Endometrial microvascular endothelial cells (primary cell): Measurements from ENCODE around the gene PADI2. TPM values are rescaled to one million over a fixed set of nuclear protein-coding genes. Genes with fewer than 3 reads are reported as not detected.

Experiments used
- total RNA-seq: library from RNA; depleted of rRNA; stranded (reverse); fragments of >200 nt; gene quantifications from one replicate; pipeline ENCODE4 v1.2.3, GENCODE V29; 2015; ENCODE audit errors: inconsistent ontology term

PADI2 gene
- total RNA-seq, 1 donor from 2014 or later, result 0.37 TPM

Other genes with a start within 250 kb of the PADI2 start
- not detected for gene RNU1-2, start 223.5 kb downstream of the PADI2 start, total RNA-seq
- 22.7 TPM for gene CROCC, start 197.5 kb downstream of the PADI2 start, total RNA-seq
- gene MFAP2, start 138.8 kb downstream of the PADI2 start, total RNA-seq, result 10.4 TPM
- gene ATP13A2, start 107.5 kb downstream of the PADI2 start, total RNA-seq, result 66.2 TPM
- gene SDHB, start 65.4 kb downstream of the PADI2 start, total RNA-seq, result 172 TPM
- not detected for gene PADI1, start 85.7 kb upstream of the PADI2 start, total RNA-seq
- gene PADI3, start 129.6 kb upstream of the PADI2 start, total RNA-seq, result not detected
- not detected for gene PADI4, start 188.7 kb upstream of the PADI2 start, total RNA-seq